ENCODE measurements around the gene SP6. TPM values are rescaled to one million over a fixed set of nuclear protein-coding genes. Genes with fewer than 3 reads are reported as not detected.

SP6 gene
- total RNA-seq, 1 donor: 0.27 TPM

DNA sequence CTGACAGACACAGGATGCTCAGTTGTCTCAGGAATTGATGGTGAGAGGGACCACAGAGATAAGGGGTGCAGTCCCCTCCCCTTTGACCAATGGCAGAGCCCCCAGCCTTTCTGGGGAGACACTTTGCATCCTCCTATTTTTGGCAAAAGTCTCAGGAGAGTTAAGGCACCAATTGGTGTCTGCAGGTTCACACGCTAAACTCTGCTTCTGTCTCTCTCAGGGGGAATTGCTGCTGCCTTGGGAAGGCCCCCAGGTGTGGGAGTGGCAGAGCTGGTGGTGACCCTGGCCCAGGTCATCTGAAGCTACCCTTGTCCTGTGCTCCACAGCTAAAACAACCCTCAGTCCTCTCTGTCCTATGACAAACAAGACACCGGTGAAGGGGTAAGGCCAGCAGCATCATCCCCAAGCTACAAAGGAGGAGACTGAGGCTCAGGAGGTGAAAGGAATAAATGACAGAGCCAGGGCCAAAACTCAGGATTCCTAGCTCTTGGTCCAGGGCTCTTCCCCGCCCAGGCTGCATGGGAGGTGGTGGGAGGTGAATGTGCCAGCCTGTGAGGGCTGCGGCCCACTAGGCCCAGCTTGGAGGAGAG lies 49.7 kb downstream of the SP6 start:
- no peak for DNase-seq (ENCODE audit: low read depth in 2 of 3, low spot score in 2 of 3)

DNA sequence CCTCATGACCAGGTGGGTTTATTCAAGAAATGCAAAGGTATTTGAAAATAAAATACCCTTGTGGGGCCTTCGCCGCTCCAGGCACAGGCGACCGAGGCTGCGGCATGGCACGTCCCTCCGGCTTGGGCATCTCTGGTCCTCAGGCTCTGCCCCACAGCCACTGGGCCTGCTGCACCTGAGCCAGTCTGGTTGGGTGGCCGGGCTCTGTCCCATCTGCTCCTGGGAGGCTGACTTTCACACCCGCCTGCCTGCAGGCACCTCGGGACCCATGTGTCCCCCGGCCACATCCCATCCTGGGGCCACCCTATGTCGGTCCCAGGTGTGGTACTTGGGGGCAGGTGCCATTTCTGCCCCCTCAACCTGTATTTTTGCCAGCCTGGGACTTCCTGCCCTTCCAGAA lies 50.3 kb downstream of the SP6 start:
- DNase-seq (ENCODE audit: low read depth in 2 of 3, low spot score in 2 of 3): no peak

DNA sequence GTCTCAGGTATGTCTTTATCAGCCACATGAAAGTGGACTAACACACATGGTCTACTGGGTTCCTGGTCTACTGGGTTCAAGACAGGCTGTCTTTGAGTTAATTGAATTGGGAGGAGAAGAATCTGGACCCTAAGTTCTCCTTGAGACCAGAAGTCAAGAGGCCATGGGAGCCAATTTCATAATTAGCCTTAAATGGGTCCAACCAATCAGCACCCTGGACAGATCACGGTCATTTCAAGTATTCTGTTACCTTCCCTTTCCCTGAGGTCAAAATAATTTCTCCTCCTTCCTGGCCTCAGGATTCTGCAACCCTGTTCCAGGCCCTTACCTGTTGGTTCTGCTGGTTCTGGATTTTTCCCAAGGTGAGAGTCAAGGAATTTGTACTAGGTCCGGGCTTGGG lies 53.2 kb downstream of the SP6 start:
- DNase-seq (ENCODE audit: low read depth in 2 of 3, low spot score in 2 of 3): peak in 1 of 3 donors; percentile 24

Other genes with a start within 250 kb of the SP6 start
- gene KPNB1, start 201.2 kb downstream of the SP6 start, total RNA-seq: 190 TPM
- 9.4 TPM for gene TBKBP1, start 157.0 kb downstream of the SP6 start, total RNA-seq
- gene TBX21, start 117.9 kb downstream of the SP6 start, total RNA-seq: 0.27 TPM
- 29.6 TPM for gene OSBPL7, start 29.4 kb downstream of the SP6 start, total RNA-seq
- 93.2 TPM for gene MRPL10, start 19.6 kb downstream of the SP6 start, total RNA-seq
- gene LRRC46, start 19.5 kb downstream of the SP6 start, total RNA-seq: 0.27 TPM
- 110 TPM for gene SCRN2, start 9.9 kb downstream of the SP6 start, total RNA-seq
- gene SP2, start 45.1 kb upstream of the SP6 start, total RNA-seq: 7.5 TPM
- 26.7 TPM for gene PNPO, start 90.4 kb upstream of the SP6 start, total RNA-seq
- not detected for gene PRR15L, start 106.7 kb upstream of the SP6 start, total RNA-seq
- 102 TPM for gene CDK5RAP3, start 120.0 kb upstream of the SP6 start, total RNA-seq
- not detected for gene COPZ2, start 186.6 kb upstream of the SP6 start, total RNA-seq
- gene NFE2L1, start 197.2 kb upstream of the SP6 start, total RNA-seq: 39.0 TPM